Left renal pelvis (tissue), 4 donors: ENCODE data around the gene NEDD4L. TPM values are rescaled to one million over a fixed set of nuclear protein-coding genes. Genes with fewer than 3 reads are reported as not detected.

Source experiments
- DNase-seq, 4 donors: peaks; one replicate each; pipeline ENCODE4 v3.0.0-alpha.2; 2013; ENCODE audit warnings: low read depth in 4 of 4, low spot score in 3 of 4
- polyA plus RNA-seq, 4 donors: library from polyadenylated mRNA; unstranded; fragments of 120-200 nt; gene quantifications; one replicate each; pipeline ENCODE4 v1.2.1, GENCODE V29; 2013; ENCODE audit not compliant: insufficient read length in 4 of 4

Gene NEDD4L
- polyA plus RNA-seq, 4 donors, result 30.8 to 151 (median 130) TPM

DNA sequence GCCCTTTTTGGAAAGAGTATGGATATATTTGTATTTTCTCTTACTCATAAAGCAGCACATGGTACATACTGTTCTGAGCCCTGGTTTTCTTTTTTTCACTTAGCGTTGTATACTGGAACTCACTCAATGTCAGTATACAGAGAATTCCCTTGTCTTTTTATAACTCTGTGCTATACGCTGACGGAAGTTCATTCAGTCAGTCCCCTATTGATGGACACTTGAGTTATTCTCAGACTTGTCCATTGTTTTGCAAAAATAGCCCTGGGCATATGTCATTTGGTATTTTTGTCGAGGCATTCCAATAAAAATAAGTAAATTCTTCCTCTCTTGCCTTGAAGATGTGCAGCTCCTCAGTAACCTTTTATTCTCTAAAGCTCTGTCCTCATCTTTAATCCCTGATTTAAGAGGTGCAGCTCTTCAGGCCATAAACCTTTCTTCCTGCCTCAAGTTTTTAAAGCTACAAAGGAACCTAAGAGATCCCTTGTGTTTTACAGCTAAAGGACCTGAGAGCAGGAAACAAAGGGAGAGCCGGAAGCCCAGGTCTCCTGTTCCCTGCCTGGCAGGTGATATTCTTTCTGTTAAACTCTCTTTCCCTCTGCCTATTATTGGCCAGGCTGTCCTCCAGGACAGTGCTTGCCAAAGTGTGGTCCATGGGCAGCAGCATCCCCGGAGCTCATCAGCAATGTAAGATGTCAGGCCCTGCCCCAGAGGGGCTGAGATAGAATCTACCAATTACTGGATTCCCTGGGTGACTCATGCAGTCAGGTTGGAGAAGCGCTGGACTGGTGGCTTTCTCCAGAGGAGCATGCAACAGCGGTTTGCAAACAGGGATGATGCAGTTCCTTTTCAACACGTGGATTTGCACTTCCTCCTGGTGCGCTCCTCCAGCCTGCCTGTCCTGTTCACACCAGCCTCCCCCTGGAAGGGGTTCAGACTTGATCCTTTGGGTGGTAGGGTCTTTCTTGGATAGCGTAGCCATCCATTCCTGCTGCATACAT is 158.0 kb downstream of the NEDD4L start:
- no peak for DNase-seq

- DNase-seq, result no peak
Measured at GRCh38 chr18:58204776-58205442, 160.9 kb downstream of the NEDD4L start.

DNA sequence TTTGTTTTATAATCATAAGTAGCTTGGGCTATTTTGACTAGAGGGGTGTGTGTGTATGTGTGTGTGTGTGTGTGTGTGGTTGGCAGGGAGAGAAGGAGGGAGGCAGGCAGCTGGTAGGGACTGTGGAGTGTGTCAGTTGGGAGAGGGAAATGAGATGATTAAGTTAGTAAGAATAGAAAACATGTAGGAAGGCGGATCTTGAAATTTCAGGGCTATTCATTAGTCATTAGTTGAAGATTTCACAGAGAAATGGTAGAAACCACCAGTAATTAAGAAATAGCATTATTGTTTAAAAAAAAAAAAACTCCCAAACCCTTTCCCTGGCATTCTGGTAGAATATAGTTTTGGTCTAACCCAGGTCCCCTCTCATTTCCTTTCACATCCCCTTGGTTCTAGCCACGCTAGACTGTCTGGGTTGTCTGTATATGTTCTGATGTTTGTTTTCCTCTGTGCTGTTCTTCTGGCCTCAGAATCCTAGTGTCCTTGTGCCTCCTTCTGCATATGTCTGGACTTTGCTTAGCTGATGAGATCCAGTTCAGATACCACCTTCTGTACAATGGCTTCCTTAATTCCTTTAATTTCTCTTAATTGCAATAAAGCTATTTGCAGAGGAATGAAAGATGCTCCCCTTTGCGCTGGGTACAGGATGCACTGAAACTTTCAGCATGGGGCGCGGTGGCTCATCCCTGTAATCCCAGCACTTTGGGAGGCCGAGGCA is 161.6 kb downstream of the NEDD4L start:
- no peak for DNase-seq

DNA sequence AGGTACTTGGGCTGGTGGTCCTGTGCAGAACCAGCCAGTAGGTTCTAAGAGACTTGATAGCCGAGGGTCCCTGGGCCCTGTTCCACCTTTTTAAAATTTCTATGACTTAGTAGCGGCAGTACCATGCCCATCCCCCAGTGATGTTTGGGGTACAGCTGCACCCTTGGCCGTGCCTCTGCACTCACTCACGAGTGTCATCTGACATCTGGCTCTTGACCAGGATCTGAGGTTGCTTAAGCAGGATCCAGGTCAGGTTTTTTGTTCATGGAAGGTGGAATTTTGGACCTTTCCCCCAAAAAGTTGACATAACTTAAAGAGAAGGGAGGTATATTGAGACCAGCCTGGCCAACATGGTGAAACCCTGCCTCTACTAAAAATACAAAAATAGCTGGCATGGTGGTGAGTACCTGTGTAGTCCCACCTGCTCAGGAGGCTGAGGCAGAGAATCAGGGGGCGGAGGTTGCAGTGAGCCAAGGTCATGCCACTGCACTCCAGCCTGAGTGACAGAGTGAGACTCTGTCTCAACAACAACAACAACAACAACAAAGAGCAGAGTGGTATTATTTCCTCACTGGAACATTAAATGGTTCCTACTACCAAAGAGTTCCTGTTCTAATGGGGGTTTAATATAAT is 163.6 kb downstream of the NEDD4L start:
- no peak for DNase-seq

DNA sequence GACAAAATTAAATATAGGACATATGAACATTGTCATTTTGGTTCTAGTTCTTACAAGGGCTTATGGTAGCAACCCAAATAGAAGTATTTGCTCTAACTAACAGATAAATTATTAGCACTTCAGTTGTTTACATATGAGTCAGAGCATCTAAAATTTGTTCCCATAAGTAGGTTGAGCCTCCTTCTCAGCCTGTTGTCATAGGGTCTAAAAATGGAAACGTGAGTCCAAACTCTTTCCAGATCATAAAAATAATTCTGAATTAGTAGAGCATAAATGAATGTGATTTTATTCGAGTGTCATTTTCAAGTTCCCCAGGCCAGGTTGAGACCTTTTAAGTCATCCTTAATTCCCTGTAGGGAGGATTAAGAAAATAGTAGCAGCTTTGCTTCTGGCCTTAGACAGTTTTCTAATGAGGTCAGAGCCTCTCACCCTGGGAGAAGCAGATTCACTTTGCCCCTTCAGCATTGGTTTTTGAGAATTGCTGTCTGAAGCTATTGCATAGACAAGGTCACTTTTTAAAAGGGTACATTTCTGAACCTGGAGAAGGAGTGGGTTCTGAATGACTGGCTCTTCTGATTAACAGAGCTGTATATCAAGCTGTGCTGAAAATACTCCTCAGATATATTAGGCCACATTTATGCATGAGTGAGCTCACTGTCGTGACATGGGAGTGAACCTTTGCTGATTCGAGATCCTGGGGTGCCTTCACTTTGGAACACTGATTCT is 164.3 kb downstream of the NEDD4L start:
- no peak for DNase-seq

- no peak for DNase-seq
Measured at GRCh38 chr18:58209326-58209725, 165.3 kb downstream of the NEDD4L start.

- no peak for DNase-seq
Measured at GRCh38 chr18:58211510-58211909, 167.5 kb downstream of the NEDD4L start.

GRCh38 chr18:58212274-58212673 is 168.2 kb downstream of the NEDD4L start:
- DNase-seq, result no peak

- DNase-seq, result no peak
Measured at GRCh38 chr18:58213440-58213839, 169.4 kb downstream of the NEDD4L start.

DNA sequence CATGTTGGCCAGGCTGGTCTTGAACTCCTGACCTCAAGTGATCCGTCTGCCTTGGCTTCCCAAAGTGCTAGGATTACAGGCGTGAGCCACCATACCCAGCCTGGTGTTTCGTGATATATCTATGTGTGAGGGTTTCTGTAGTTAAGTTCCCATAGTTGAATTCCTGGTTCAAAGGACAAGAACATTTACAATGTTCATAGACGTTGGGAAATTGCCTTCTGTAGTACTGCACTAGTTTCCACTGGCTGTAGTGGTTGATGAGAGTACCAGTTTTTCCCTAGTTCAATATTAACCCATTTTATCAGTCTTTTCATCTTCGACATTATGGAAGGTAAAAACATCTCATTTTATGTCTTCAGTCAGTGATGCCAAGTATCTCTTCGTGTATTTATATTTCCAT is 171.0 kb downstream of the NEDD4L start:
- no peak for DNase-seq

DNA sequence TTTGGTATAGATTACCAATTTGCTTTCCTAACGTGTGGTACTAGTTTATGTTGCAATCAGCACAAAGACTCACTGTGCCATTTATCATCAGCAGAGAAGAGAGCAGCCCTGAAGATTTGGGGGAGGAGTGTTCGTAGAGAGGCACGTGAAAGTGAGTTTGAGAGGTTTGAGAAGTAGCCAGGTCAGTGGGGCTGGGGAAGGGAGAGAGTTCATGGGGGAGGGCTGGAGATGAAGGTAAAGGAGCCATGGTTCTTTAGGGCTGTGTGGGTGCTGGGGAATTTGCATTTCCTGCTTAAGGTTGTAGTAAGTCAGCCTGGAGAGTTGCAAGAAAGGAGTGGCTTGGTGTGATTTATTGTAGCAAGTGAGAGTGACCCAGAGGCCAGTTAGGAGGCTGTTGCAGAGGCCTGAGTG is 172.1 kb downstream of the NEDD4L start:
- no peak for DNase-seq

DNA sequence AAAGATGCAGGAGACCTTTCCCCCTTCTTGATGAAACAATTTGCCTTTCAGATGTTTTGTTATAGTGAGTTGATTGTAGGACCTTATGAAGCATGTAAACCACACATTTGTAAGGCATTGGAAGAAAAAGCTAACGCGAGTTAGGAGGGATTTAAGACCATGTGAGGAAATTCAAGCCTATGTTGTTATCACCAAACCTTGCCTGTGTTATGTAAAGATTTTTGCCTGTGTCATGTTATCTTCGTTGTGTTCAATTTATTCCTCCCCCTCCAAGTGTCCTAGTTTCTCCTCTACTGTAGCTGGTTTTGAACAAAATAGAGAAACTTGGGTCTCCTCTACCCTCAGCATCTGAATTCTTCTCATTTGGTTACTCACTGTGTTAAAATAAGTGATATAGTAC is 173.0 kb downstream of the NEDD4L start:
- no peak for DNase-seq

GRCh38 chr18:58218117-58218516 is 174.1 kb downstream of the NEDD4L start:
- no peak for DNase-seq

GRCh38 chr18:58221060-58221725 is 177.2 kb downstream of the NEDD4L start:
- DNase-seq, result no peak

DNA sequence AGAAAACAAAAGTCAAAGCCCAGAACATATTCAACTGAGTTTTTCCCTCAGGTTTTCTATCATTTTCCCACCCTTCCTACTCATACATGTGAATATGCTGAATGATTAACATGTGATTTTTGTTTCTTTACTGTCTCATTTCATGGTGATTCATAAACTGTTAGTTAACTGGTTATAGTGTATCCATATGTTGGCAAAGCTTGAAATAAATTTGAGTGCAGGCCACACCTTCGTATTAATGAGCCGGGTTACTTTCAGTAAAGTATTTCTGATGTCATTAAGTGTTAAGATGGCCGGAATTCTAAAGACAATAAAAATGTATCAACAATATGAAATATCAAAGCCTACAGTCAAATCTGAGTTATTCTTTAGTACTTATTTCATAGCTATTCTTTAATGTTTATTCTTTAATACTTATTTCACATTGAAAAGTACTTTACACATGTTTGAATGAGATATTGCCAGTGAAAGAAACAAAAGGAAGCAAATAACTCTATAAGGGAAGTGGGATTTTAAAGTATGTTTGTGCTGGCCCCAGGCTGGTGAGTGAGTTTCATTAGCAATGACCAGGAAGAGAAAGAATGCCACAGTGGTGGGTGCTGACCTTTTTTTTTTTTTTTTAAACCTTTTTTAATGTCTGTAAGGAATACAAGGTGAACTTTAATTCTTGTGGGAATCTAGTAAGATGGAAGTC is 178.6 kb downstream of the NEDD4L start:
- no peak for DNase-seq

GRCh38 chr18:58223717-58224424 is 179.8 kb downstream of the NEDD4L start:
- DNase-seq, result no peak

- DNase-seq, result no peak
Measured at GRCh38 chr18:58224425-58224750, 180.4 kb downstream of the NEDD4L start.

DNA sequence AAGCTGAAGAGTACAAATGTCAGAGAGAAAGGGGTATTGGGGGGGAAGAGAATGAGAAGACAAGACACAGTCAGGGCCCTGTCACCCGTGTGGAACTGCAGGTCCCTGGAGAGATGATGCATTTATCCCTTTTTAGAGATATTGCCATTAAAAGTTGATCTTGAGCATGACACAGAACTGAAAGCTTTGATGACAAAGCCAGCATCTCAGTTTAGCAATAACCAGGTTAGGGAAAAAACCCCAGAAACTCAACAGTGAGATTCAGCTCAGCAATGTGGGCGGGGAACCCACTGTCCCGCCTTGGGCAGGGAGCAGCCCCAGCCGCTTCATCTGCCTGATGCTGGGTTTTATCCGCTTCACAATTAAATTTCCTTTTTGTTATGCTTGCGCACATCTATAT is 181.1 kb downstream of the NEDD4L start:
- DNase-seq, result no peak
